Right ventricle myocardium inferior (tissue), 1 donor: ENCODE data around the gene CCDC12. TPM values are rescaled to one million over a fixed set of nuclear protein-coding genes. Genes with fewer than 3 reads are reported as not detected.
A peak's percentile ranks its signal among the peaks of the same experiment; 100 is the strongest.

Experiments used
- ATAC-seq: fragments of 200-7000 bp; cut with Tn5 transposase; one replicate; pipeline ENCODE4 v1.9.1; 2020; ENCODE audit warnings: mild to moderate bottlenecking, moderate library complexity
- DNase-seq: peaks from one replicate; pipeline ENCODE4 v3.0.0; 2021; ENCODE audit errors: missing footprints
- intact Hi-C: fragments of 100-400 bp; cut with DNase I; formaldehyde crosslinking; loops from one replicate; pipeline ENCODE4 v1.11.0; 2022
- total RNA-seq: library from RNA; stranded (reverse); fragmentation: NEBNext Ultra II Directional; extraction: Animal tissue kit (Norgen Biotek cat#: 25700); gene quantifications from one replicate; pipeline ENCODE4 v1.2.1, GENCODE V29; 2021
- donor health status: DM: no; HTN: yes; CAD: no; lungs with severe emphysema.

Gene CCDC12
- total RNA-seq, 1 donor from 2014 or later = 26.3 TPM

- no peak for DNase-seq
- ATAC-seq = peak; percentile 30
- intact Hi-C loops = loop anchor here (5.0 kb wide), 1 partner anchor 41 kb away; no protein-coding TSS in a partner anchor
Measured at GRCh38 chr3:46908294-46908985, 68.1 kb downstream of the CCDC12 start.

GRCh38 chr3:46907960-46908293 lies 68.6 kb downstream of the CCDC12 start:
- intact Hi-C loops = loop anchor here (5.0 kb wide), 1 partner anchor 41 kb away; no protein-coding TSS in a partner anchor
- DNase-seq (no peak), ATAC-seq (peak; percentile 5)

GRCh38 chr3:46907271-46907670 lies 69.3 kb downstream of the CCDC12 start:
- intact Hi-C loops = loop anchor here (5.0 kb wide), 1 partner anchor 40 kb away; no protein-coding TSS in a partner anchor
- DNase-seq (no peak), ATAC-seq (no peak)

GRCh38 chr3:46906471-46907058 lies 70.0 kb downstream of the CCDC12 start:
- ATAC-seq = no peak
- intact Hi-C loops = loop anchor here (5.0 kb wide), 1 partner anchor 39 kb away; no protein-coding TSS in a partner anchor
- DNase-seq = no peak

- no peak for DNase-seq
- intact Hi-C loops = loop anchor here (5.0 kb wide), 1 partner anchor 39 kb away; no protein-coding TSS in a partner anchor
- no peak for ATAC-seq
Measured at GRCh38 chr3:46905661-46906451, 70.7 kb downstream of the CCDC12 start.

- intact Hi-C loops = loop anchor here (5.0 kb wide), 1 partner anchor 38 kb away; no protein-coding TSS in a partner anchor
- ATAC-seq = no peak
- DNase-seq = no peak
Measured at GRCh38 chr3:46905213-46905560, 71.4 kb downstream of the CCDC12 start.

GRCh38 chr3:46904303-46905212 lies 72.0 kb downstream of the CCDC12 start:
- intact Hi-C loops = loop anchor here (5.0 kb wide), 1 partner anchor 37 kb away; no protein-coding TSS in a partner anchor
- DNase-seq (no peak), ATAC-seq (no peak)

- no peak for DNase-seq
- ATAC-seq = no peak
- intact Hi-C loops = no loop called here
Measured at GRCh38 chr3:46903341-46904302, 72.9 kb downstream of the CCDC12 start.

GRCh38 chr3:46902188-46902631 lies 74.3 kb downstream of the CCDC12 start:
- intact Hi-C loops = no loop called here
- ATAC-seq (no peak), DNase-seq (peak; percentile 58)

GRCh38 chr3:46901591-46902187 lies 74.9 kb downstream of the CCDC12 start:
- DNase-seq (no peak), ATAC-seq (no peak)
- intact Hi-C loops = no loop called here

GRCh38 chr3:46901061-46901460 lies 75.5 kb downstream of the CCDC12 start:
- DNase-seq (no peak), ATAC-seq (no peak)
- intact Hi-C loops = no loop called here

- no peak for ATAC-seq
- intact Hi-C loops = no loop called here
- DNase-seq = peak; percentile 7
Measured at GRCh38 chr3:46900356-46900755, 76.2 kb downstream of the CCDC12 start.

GRCh38 chr3:46900007-46900292 lies 76.6 kb downstream of the CCDC12 start:
- intact Hi-C loops = no loop called here
- ATAC-seq (no peak), DNase-seq (peak; percentile 73)

GRCh38 chr3:46899151-46900006 lies 77.2 kb downstream of the CCDC12 start:
- DNase-seq = peak; percentile 74
- ATAC-seq = no peak
- intact Hi-C loops = no loop called here

- DNase-seq (peak; percentile 48), ATAC-seq (no peak)
- intact Hi-C loops = no loop called here
Measured at GRCh38 chr3:46898321-46899150, 78.0 kb downstream of the CCDC12 start.
